SH-SY5Y (cell line): Measurements from ENCODE around the gene DPPA5.

Experiments used
- GATA2 ChIP-seq: IDR thresholded peaks from 2 replicates; pipeline ENCODE4 v1.6.1; 2011; ENCODE audit warnings: mild to moderate bottlenecking, low read depth, low read length
- GATA3 ChIP-seq: IDR thresholded peaks from 2 replicates; pipeline ENCODE4 v1.6.1; 2011; ENCODE audit warnings: low read depth, mild to moderate bottlenecking, low read length, moderate library complexity

DNA sequence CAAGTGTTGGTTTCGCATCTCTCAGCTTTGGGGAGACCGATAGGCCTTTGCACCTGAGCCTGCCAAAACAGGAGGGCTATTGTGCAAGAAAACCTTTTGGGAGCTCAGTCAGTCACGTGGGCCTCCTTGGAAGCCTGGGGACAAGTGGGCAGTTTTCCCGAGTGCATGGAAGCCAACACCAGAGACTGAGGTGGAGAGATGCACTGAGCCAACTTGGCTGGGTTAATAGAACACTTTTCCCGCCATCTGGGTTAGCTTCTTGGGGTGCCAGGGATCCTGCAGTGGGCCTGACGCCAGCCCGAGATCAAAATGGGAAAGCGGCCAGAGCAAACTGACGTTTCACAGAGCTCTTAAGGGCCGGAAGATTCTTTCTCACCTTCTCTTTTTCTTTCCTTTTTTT is 18.4 kb upstream of the DPPA5 start:
- TF ChIP-seq GATA2 (no peak), GATA3 (no peak)
